GM23338 (cell line): Measurements from ENCODE around the gene ANAPC4. TPM values are rescaled to one million over a fixed set of nuclear protein-coding genes. Genes with fewer than 3 reads are reported as not detected.

Source experiments
- ATAC-seq: fragments of 200-7000 bp; cut with Tn5 transposase; 3 replicates; pipeline ENCODE4 v1.9.1; 2020
- DNase-seq: peaks from one replicate; pipeline ENCODE4 v3.0.0-alpha.2; 2015; ENCODE audit warnings: low spot score
- H2AFZ ChIP-seq: fragments of 200-600 bp; sonication (generic); 2 replicates; pipeline ENCODE4 v1.8.0; 2016; ENCODE audit warnings: antibody characterized with exemption, mild to moderate bottlenecking, moderate library complexity
- H3F3A ChIP-seq: fragments of 200-600 bp; sonication (generic); replicated peaks from 2 replicates; pipeline ENCODE4 v1.8.0; 2017; ENCODE audit warnings: antibody characterized with exemption, mixed run types, low read depth
- H3K27ac ChIP-seq: fragments of 200-600 bp; sonication (generic); 2 replicates; pipeline ENCODE4 v1.6.1; 2016; ENCODE audit warnings: low read depth
- H3K27me3 ChIP-seq: fragments of 200-600 bp; sonication (generic); 2 replicates; pipeline ENCODE4 v1.8.0; 2016; ENCODE audit warnings: mild to moderate bottlenecking, mixed run types, moderate library complexity; ENCODE audit not compliant: insufficient read depth
- H3K36me3 ChIP-seq: fragments of 200-600 bp; sonication (generic); 2 replicates; pipeline ENCODE4 v1.8.0; 2016; ENCODE audit warnings: mild to moderate bottlenecking; ENCODE audit not compliant: insufficient read depth
- H3K4me1 ChIP-seq: fragments of 200-600 bp; sonication (generic); 2 replicates; pipeline ENCODE4 v1.8.0; 2016; ENCODE audit warnings: mild to moderate bottlenecking, moderate library complexity; ENCODE audit not compliant: insufficient read depth
- H3K4me2 ChIP-seq: fragments of 200-600 bp; sonication (generic); 2 replicates; pipeline ENCODE4 v1.7.1; 2017; ENCODE audit warnings: mixed run types
- H3K4me3 ChIP-seq: fragments of 200-600 bp; sonication (generic); 2 replicates; pipeline ENCODE4 v1.6.1; 2016; ENCODE audit warnings: mixed run types
- H3K79me2 ChIP-seq: fragments of 200-600 bp; sonication (generic); replicated peaks from 2 replicates; pipeline ENCODE4 v1.8.0; 2017; ENCODE audit warnings: mild to moderate bottlenecking; ENCODE audit not compliant: insufficient read depth
- H3K9me2 ChIP-seq: fragments of 200-600 bp; sonication (generic); 2 replicates; pipeline ENCODE4 v1.8.0; 2017; ENCODE audit not compliant: insufficient read depth
- H4K20me1 ChIP-seq: fragments of 200-600 bp; sonication (generic); replicated peaks from 2 replicates; pipeline ENCODE4 v1.8.0; 2017; ENCODE audit warnings: mild to moderate bottlenecking; ENCODE audit not compliant: insufficient read depth
- H3K27ac Mint-ChIP-seq: 2 replicates; pipeline ENCODE4 v1.8.0; 2020; ENCODE audit warnings: inconsistent platforms, mild to moderate bottlenecking, moderate library complexity, mixed read lengths
- H3K27me3 Mint-ChIP-seq: 3 replicates; pipeline ENCODE4 v1.8.0; 2022; ENCODE audit warnings: low read depth, mild to moderate bottlenecking, moderate library complexity, mixed read lengths, inconsistent platforms; ENCODE audit not compliant: insufficient read depth, poor library complexity
- H3K36me3 Mint-ChIP-seq: 3 replicates; pipeline ENCODE4 v1.8.0; 2021; ENCODE audit warnings: low read depth, mild to moderate bottlenecking, inconsistent platforms, moderate library complexity, mixed read lengths
- H3K4me1 Mint-ChIP-seq: 3 replicates; pipeline ENCODE4 v1.8.0; 2020; ENCODE audit warnings: mild to moderate bottlenecking, inconsistent platforms, mixed read lengths
- H3K4me3 Mint-ChIP-seq: 3 replicates; pipeline ENCODE4 v1.8.0; 2021; ENCODE audit warnings: moderate library complexity, mild to moderate bottlenecking, inconsistent platforms, mixed read lengths
- H3K9me3 Mint-ChIP-seq: 3 replicates; pipeline ENCODE4 v1.8.0; 2020; ENCODE audit warnings: moderate library complexity, mild to moderate bottlenecking, inconsistent platforms, mixed read lengths
- CREB1 ChIP-seq: fragments of 250-450 bp; sonication (Bioruptor Pico); IDR thresholded peaks from 2 replicates; pipeline ENCODE4 v1.5.0; 2020; ENCODE audit warnings: low read depth, mild to moderate bottlenecking, moderate library complexity
- CTCF ChIP-seq, 2 experiments: fragments of 200-600 bp in 1 of 2; sonication (generic) in 1 of 2; conservative IDR thresholded peaks; 2 replicates each; pipeline versions ENCODE4 v1.5.1 to v1.6.1; 2016 to 2017; ENCODE audit warnings: antibody characterized with exemption in 2 of 2, low read depth in 2 of 2, mild to moderate bottlenecking in 2 of 2, moderate library complexity in 1 of 2
- EZH2 ChIP-seq: fragments of 200-600 bp; sonication (generic); IDR thresholded peaks from one replicate; pipeline ENCODE4 v1.8.0; 2017; ENCODE audit warnings: antibody characterized with exemption, mild to moderate bottlenecking, low read depth; ENCODE audit not compliant: unreplicated experiment
- EZH2phosphoT487 ChIP-seq: fragments of 200-600 bp; sonication (generic); IDR thresholded peaks from one replicate; pipeline ENCODE4 v1.8.1; 2018; ENCODE audit warnings: antibody characterized with exemption; ENCODE audit not compliant: unreplicated experiment
- JUNB ChIP-seq: IDR thresholded peaks from one replicate; pipeline ENCODE4 v1.6.1; 2016; ENCODE audit warnings: antibody characterized with exemption; ENCODE audit not compliant: unreplicated experiment
- NANOG ChIP-seq: IDR thresholded peaks from 2 replicates; pipeline ENCODE4 v1.6.1; 2016; ENCODE audit warnings: antibody characterized with exemption, borderline replicate concordance
- POLR2AphosphoS5 ChIP-seq: IDR thresholded peaks from 2 replicates; pipeline ENCODE4 v1.6.1; 2016; ENCODE audit warnings: antibody characterized with exemption, low read depth
- STAT1 ChIP-seq: IDR thresholded peaks from one replicate; pipeline ENCODE4 v1.6.1; 2016; ENCODE audit warnings: antibody characterized with exemption; ENCODE audit not compliant: unreplicated experiment
- ZNF114 ChIP-seq: fragments of 250-450 bp; sonication (Bioruptor Pico); IDR thresholded peaks from 2 replicates; pipeline ENCODE4 v1.5.0; 2020; ENCODE audit warnings: mild to moderate bottlenecking, moderate library complexity
- ZNF331 ChIP-seq: fragments of 250-450 bp; sonication (Bioruptor Pico); IDR thresholded peaks from 2 replicates; pipeline ENCODE4 v1.5.0; 2020; ENCODE audit warnings: low read depth, mild to moderate bottlenecking, moderate library complexity
- ZNF462 ChIP-seq: fragments of 250-450 bp; sonication (Bioruptor Pico); IDR thresholded peaks from 2 replicates; pipeline ENCODE4 v1.5.0; 2020; ENCODE audit warnings: mild to moderate bottlenecking, moderate library complexity
- polyA plus RNA-seq: library from polyadenylated mRNA; unstranded; fragments of >200 nt; fragmentation: Nextera tagmentation; extraction: Ambion mirVana; gene quantifications from 2 replicates; pipeline ENCODE4 v1.2.1, GENCODE V29; 2016
- total RNA-seq: library from RNA; depleted of rRNA; stranded (reverse); fragments of >200 nt; shearing (Covaris generic); gene quantifications from 2 replicates; pipeline ENCODE4 v1.2.3, GENCODE V29; 2014
- TF ChIP-seq, protein P1 (sequence below): IDR thresholded peaks from one replicate; pipeline ENCODE4 v1.6.1; 2018; ENCODE audit warnings: antibody characterized with exemption; ENCODE audit not compliant: unreplicated experiment
- TF ChIP-seq, protein P2 (sequence below): IDR thresholded peaks from 2 replicates; pipeline ENCODE4 v1.6.1; 2016; ENCODE audit warnings: antibody characterized with exemption

Gene ANAPC4
- total and polyA plus RNA-seq, 2 experiments from 2014 or later: 34.3 to 46.2 TPM

- H2AFZ ChIP-seq: no peak overlapping the region
- no peak overlapping the region for H3K4me3 Mint-ChIP-seq
- H3K4me1 Mint-ChIP-seq: peaks cover 20% of the 10 kb centered on the region
- no peak for DNase-seq
- H3K27ac Mint-ChIP-seq: no peak overlapping the region
- H3K27ac ChIP-seq: no peak overlapping the region
- no peaks in the 10 kb centered on the region for H3K36me3 Mint-ChIP-seq
- no peak for ATAC-seq
- no peak overlapping the region for H3K4me3 ChIP-seq
- H3K4me2 ChIP-seq: no peak overlapping the region
- no peaks in the 10 kb centered on the region for H3K36me3 ChIP-seq
- H3K9me3 Mint-ChIP-seq: peaks cover 2% of the 10 kb centered on the region; the same call in 1 of the 3 replicates
- H3K79me2 ChIP-seq: no peaks in the 10 kb centered on the region
- peaks cover 8% of the 10 kb centered on the region for H3K27me3 Mint-ChIP-seq
- H3K27me3 ChIP-seq: no peaks in the 10 kb centered on the region
- TF ChIP-seq, protein P1, sequence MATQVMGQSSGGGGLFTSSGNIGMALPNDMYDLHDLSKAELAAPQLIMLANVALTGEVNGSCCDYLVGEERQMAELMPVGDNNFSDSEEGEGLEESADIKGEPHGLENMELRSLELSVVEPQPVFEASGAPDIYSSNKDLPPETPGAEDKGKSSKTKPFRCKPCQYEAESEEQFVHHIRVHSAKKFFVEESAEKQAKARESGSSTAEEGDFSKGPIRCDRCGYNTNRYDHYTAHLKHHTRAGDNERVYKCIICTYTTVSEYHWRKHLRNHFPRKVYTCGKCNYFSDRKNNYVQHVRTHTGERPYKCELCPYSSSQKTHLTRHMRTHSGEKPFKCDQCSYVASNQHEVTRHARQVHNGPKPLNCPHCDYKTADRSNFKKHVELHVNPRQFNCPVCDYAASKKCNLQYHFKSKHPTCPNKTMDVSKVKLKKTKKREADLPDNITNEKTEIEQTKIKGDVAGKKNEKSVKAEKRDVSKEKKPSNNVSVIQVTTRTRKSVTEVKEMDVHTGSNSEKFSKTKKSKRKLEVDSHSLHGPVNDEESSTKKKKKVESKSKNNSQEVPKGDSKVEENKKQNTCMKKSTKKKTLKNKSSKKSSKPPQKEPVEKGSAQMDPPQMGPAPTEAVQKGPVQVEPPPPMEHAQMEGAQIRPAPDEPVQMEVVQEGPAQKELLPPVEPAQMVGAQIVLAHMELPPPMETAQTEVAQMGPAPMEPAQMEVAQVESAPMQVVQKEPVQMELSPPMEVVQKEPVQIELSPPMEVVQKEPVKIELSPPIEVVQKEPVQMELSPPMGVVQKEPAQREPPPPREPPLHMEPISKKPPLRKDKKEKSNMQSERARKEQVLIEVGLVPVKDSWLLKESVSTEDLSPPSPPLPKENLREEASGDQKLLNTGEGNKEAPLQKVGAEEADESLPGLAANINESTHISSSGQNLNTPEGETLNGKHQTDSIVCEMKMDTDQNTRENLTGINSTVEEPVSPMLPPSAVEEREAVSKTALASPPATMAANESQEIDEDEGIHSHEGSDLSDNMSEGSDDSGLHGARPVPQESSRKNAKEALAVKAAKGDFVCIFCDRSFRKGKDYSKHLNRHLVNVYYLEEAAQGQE: no peak
- TF ChIP-seq STAT1 (no peak), ZNF462 (CRISPR knock-in tag) (no peak), CREB1 (CRISPR knock-in tag) (no peak), CTCF (conservative IDR thresholded peaks at IDR 0.05; ENCODE audit: low read depth in 2 of 2) (no peak), EZH2phosphoT487 (no peak), JUNB (no peak), POLR2AphosphoS5 (no peak), NANOG (no peak), ZNF114 (CRISPR knock-in tag) (no peak), ZNF331 (CRISPR knock-in tag) (no peak), EZH2 (no peak)
- TF ChIP-seq, protein P2, sequence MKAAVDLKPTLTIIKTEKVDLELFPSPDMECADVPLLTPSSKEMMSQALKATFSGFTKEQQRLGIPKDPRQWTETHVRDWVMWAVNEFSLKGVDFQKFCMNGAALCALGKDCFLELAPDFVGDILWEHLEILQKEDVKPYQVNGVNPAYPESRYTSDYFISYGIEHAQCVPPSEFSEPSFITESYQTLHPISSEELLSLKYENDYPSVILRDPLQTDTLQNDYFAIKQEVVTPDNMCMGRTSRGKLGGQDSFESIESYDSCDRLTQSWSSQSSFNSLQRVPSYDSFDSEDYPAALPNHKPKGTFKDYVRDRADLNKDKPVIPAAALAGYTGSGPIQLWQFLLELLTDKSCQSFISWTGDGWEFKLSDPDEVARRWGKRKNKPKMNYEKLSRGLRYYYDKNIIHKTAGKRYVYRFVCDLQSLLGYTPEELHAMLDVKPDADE: no peak
- H3K4me1 ChIP-seq: no peaks in the 10 kb centered on the region
- no peaks in the 10 kb centered on the region for H4K20me1 ChIP-seq
- no peaks in the 10 kb centered on the region for H3F3A ChIP-seq
- no peaks in the 10 kb centered on the region for H3K9me2 ChIP-seq
Measured at GRCh38 chr4:25443851-25444250, 66.8 kb downstream of the ANAPC4 start.
